ENCODE results near the gene NNT.
A peak's percentile ranks its signal among the peaks of the same experiment; 100 is the strongest.

Gene NNT

GRCh38 chr5:43622074-43622473, 19.1 kb downstream of the NNT start:
- peak overlapping the region in 1 of 2 donors; percentile 44 for H3K27ac Mint-ChIP-seq
- no peak overlapping the region for H3K4me3 Mint-ChIP-seq
- H3K4me1 Mint-ChIP-seq (ENCODE audit: low read depth in 2 of 2): peaks cover 9 to 17% of the 10 kb centered on the region in 2 donors
- H3K36me3 Mint-ChIP-seq (ENCODE audit: insufficient read depth): peaks cover 17% of the 10 kb centered on the region
- H3K27me3 Mint-ChIP-seq: no peaks in the 10 kb centered on the region
- DNase-seq: no peak
- no peak for ATAC-seq (replicated peaks)
- no peaks in the 10 kb centered on the region for H3K9me3 Mint-ChIP-seq

- Mint-ChIP-seq H3K36me3 (ENCODE audit: insufficient read depth) (peaks cover 17% of the 10 kb centered on the region), H3K9me3 (no peaks in the 10 kb centered on the region), H3K27me3 (no peaks in the 10 kb centered on the region), H3K4me3 (no peak overlapping the region), H3K27ac (peak overlapping the region; percentile 8 to 54), H3K4me1 (ENCODE audit: low read depth in 2 of 2) (peaks cover 9 to 17% of the 10 kb centered on the region in 2 donors)
- ATAC-seq (replicated peaks) (no peak), DNase-seq (no peak)
These were observed 20.2 kb downstream of the NNT start for GRCh38 chr5:43623048-43623680.

- H3K9me3 Mint-ChIP-seq: no peaks in the 10 kb centered on the region
- H3K4me3 Mint-ChIP-seq: no peak overlapping the region
- H3K36me3 Mint-ChIP-seq (ENCODE audit: insufficient read depth): peaks cover 27% of the 10 kb centered on the region
- H3K4me1 Mint-ChIP-seq (ENCODE audit: low read depth in 2 of 2): peaks cover 12 to 15% of the 10 kb centered on the region in 2 donors
- H3K27me3 Mint-ChIP-seq: no peaks in the 10 kb centered on the region
- DNase-seq (no peak), ATAC-seq (replicated peaks) (no peak)
- H3K27ac Mint-ChIP-seq: no peak overlapping the region
These were observed 24.0 kb downstream of the NNT start for GRCh38 chr5:43627028-43627427.

- ATAC-seq (replicated peaks) (peak; percentile 90), DNase-seq (peak; percentile 26 to 29 (median 29))
- H3K27ac Mint-ChIP-seq: peak overlapping the region in 1 of 2 donors; percentile 80
- no peak overlapping the region for H3K4me3 Mint-ChIP-seq
- H3K4me1 Mint-ChIP-seq (ENCODE audit: low read depth in 2 of 2): peaks cover 18 to 38% of the 10 kb centered on the region in 2 donors
- H3K9me3 Mint-ChIP-seq: no peaks in the 10 kb centered on the region
- H3K36me3 Mint-ChIP-seq (ENCODE audit: insufficient read depth): peaks cover 18% of the 10 kb centered on the region
- H3K27me3 Mint-ChIP-seq: no peaks in the 10 kb centered on the region
These were observed 28.4 kb downstream of the NNT start for GRCh38 chr5:43631182-43631910.

GRCh38 chr5:43634621-43635020, 31.6 kb downstream of the NNT start:
- peaks cover 4% of the 10 kb centered on the region for H3K36me3 Mint-ChIP-seq (ENCODE audit: insufficient read depth)
- H3K4me3 Mint-ChIP-seq: no peak overlapping the region
- no peak for ATAC-seq (replicated peaks)
- no peaks in the 10 kb centered on the region for H3K9me3 Mint-ChIP-seq
- peaks cover 22 to 43% of the 10 kb centered on the region in 2 donors for H3K4me1 Mint-ChIP-seq (ENCODE audit: low read depth in 2 of 2)
- peak overlapping the region in 1 of 2 donors; percentile 19 for H3K27ac Mint-ChIP-seq
- H3K27me3 Mint-ChIP-seq: no peaks in the 10 kb centered on the region
- no peak for DNase-seq

- H3K4me1 Mint-ChIP-seq (ENCODE audit: low read depth in 2 of 2): peaks cover 19 to 47% of the 10 kb centered on the region in 2 donors
- H3K27me3 Mint-ChIP-seq: no peaks in the 10 kb centered on the region
- H3K27ac Mint-ChIP-seq: peak overlapping the region in 1 of 2 donors; percentile 19
- H3K9me3 Mint-ChIP-seq: no peaks in the 10 kb centered on the region
- H3K36me3 Mint-ChIP-seq (ENCODE audit: insufficient read depth): peaks cover 9% of the 10 kb centered on the region
- DNase-seq (no peak), ATAC-seq (replicated peaks) (no peak)
- no peak overlapping the region for H3K4me3 Mint-ChIP-seq
These were observed 32.4 kb downstream of the NNT start for GRCh38 chr5:43635374-43635773.

GRCh38 chr5:43636076-43636475, 33.1 kb downstream of the NNT start:
- Mint-ChIP-seq H3K36me3 (ENCODE audit: insufficient read depth) (peaks cover 8% of the 10 kb centered on the region), H3K27ac (no peak overlapping the region), H3K4me3 (no peak overlapping the region), H3K4me1 (ENCODE audit: low read depth in 2 of 2) (peaks cover 15 to 46% of the 10 kb centered on the region in 2 donors), H3K27me3 (no peaks in the 10 kb centered on the region), H3K9me3 (no peaks in the 10 kb centered on the region)
- no peak for ATAC-seq (replicated peaks)
- no peak for DNase-seq

- ATAC-seq (replicated peaks) (no peak), DNase-seq (no peak)
- Mint-ChIP-seq H3K27ac (no peak overlapping the region), H3K4me3 (no peak overlapping the region), H3K9me3 (no peaks in the 10 kb centered on the region), H3K4me1 (ENCODE audit: low read depth in 2 of 2) (peaks cover 16 to 42% of the 10 kb centered on the region in 2 donors), H3K27me3 (no peaks in the 10 kb centered on the region), H3K36me3 (ENCODE audit: insufficient read depth) (peaks cover 5% of the 10 kb centered on the region)
These were observed 34.4 kb downstream of the NNT start for GRCh38 chr5:43637416-43637815.

GRCh38 chr5:43638107-43638506, 35.1 kb downstream of the NNT start:
- no peaks in the 10 kb centered on the region for H3K9me3 Mint-ChIP-seq
- ATAC-seq (replicated peaks): no peak
- no peak for DNase-seq
- peaks cover 14 to 43% of the 10 kb centered on the region in 2 donors for H3K4me1 Mint-ChIP-seq (ENCODE audit: low read depth in 2 of 2)
- H3K27ac Mint-ChIP-seq: peak overlapping the region in 1 of 2 donors; percentile 22
- no peak overlapping the region for H3K4me3 Mint-ChIP-seq
- no peaks in the 10 kb centered on the region for H3K27me3 Mint-ChIP-seq
- peaks cover 5% of the 10 kb centered on the region for H3K36me3 Mint-ChIP-seq (ENCODE audit: insufficient read depth)

- ATAC-seq (replicated peaks): no peak
- Mint-ChIP-seq H3K9me3 (no peaks in the 10 kb centered on the region), H3K27me3 (no peaks in the 10 kb centered on the region), H3K27ac (peak overlapping the region in 1 of 2 donors; percentile 22), H3K4me1 (ENCODE audit: low read depth in 2 of 2) (peaks cover 13 to 43% of the 10 kb centered on the region in 2 donors), H3K4me3 (no peak overlapping the region), H3K36me3 (ENCODE audit: insufficient read depth) (peaks cover 5% of the 10 kb centered on the region)
- no peak for DNase-seq
These were observed 35.6 kb downstream of the NNT start for GRCh38 chr5:43638546-43638945.

GRCh38 chr5:43639566-43639965, 36.6 kb downstream of the NNT start:
- Mint-ChIP-seq H3K9me3 (no peaks in the 10 kb centered on the region), H3K4me1 (ENCODE audit: low read depth in 2 of 2) (peaks cover 13 to 39% of the 10 kb centered on the region in 2 donors), H3K27me3 (no peaks in the 10 kb centered on the region), H3K36me3 (ENCODE audit: insufficient read depth) (peaks cover 11% of the 10 kb centered on the region), H3K27ac (peak overlapping the region; percentile 4 to 75), H3K4me3 (no peak overlapping the region)
- DNase-seq (no peak), ATAC-seq (replicated peaks) (no peak)

GRCh38 chr5:43642428-43642827, 39.4 kb downstream of the NNT start:
- Mint-ChIP-seq H3K9me3 (no peaks in the 10 kb centered on the region), H3K27me3 (no peaks in the 10 kb centered on the region), H3K4me1 (ENCODE audit: low read depth in 2 of 2) (peaks cover 8 to 25% of the 10 kb centered on the region in 2 donors), H3K36me3 (ENCODE audit: insufficient read depth) (peaks cover 35% of the 10 kb centered on the region), H3K4me3 (no peak overlapping the region), H3K27ac (peak overlapping the region in 1 of 2 donors; percentile 7)
- ATAC-seq (replicated peaks): no peak
- no peak for DNase-seq

GRCh38 chr5:43643327-43643726, 40.3 kb downstream of the NNT start:
- DNase-seq: no peak
- Mint-ChIP-seq H3K4me1 (ENCODE audit: low read depth in 2 of 2) (peaks cover 4 to 21% of the 10 kb centered on the region in 2 donors), H3K27me3 (no peaks in the 10 kb centered on the region), H3K4me3 (no peak overlapping the region), H3K36me3 (ENCODE audit: insufficient read depth) (peaks cover 39% of the 10 kb centered on the region), H3K27ac (no peak overlapping the region), H3K9me3 (no peaks in the 10 kb centered on the region)
- no peak for ATAC-seq (replicated peaks)

GRCh38 chr5:43643750-43644149, 40.8 kb downstream of the NNT start:
- ATAC-seq (replicated peaks): no peak
- H3K27me3 Mint-ChIP-seq: no peaks in the 10 kb centered on the region
- no peaks in the 10 kb centered on the region for H3K9me3 Mint-ChIP-seq
- peak overlapping the region in 1 of 2 donors; percentile 12 for H3K27ac Mint-ChIP-seq
- peaks cover 4 to 21% of the 10 kb centered on the region in 2 donors for H3K4me1 Mint-ChIP-seq (ENCODE audit: low read depth in 2 of 2)
- DNase-seq: no peak
- no peak overlapping the region for H3K4me3 Mint-ChIP-seq
- H3K36me3 Mint-ChIP-seq (ENCODE audit: insufficient read depth): peaks cover 43% of the 10 kb centered on the region
